H1 (cell line): ENCODE measurements around the gene NR1H2. TPM values are rescaled to one million over a fixed set of nuclear protein-coding genes. Genes with fewer than 3 reads are reported as not detected.
A peak's percentile ranks its signal among the peaks of the same experiment; 100 is the strongest.

Experiments used
- CTCF ChIA-PET: fragments of 300-600 bp; sonication (Branson Sonifier 250); formaldehyde crosslinking; loops from one replicate; lab custom pipeline; 2021; ENCODE audit not compliant: partially characterized antibody; lab: Charles Lee
- POLR2A ChIA-PET: fragments of 300-600 bp; sonication (Branson Sonifier 250); formaldehyde crosslinking; loops from one replicate; lab custom pipeline; 2021; ENCODE audit warnings: inconsistent platforms; ENCODE audit not compliant: partially characterized antibody; lab: Charles Lee
- DNase-seq, 2 experiments: peaks; one replicate each; pipeline versions ENCODE4 v3.0.0 to v3.0.0-alpha.2; 2010 to 2022; ENCODE audit warnings: low spot score in 2 of 2, low read depth in 1 of 2, mixed read lengths in 1 of 2
- FAIRE-seq: peaks from 2 replicates; lab custom pipeline; 2011; peaks lifted over from hg19 to GRCh38; lab: Jason Lieb, UNC
- H2AFZ ChIP-seq: 2 replicates; pipeline ENCODE4 v1.8.1; 2012; ENCODE audit warnings: low read length, inconsistent platforms
- H2AK5ac ChIP-seq: 2 replicates; pipeline ENCODE4 v1.6.1; 2013; ENCODE audit warnings: low read depth, low read length
- H2BK120ac ChIP-seq: replicated peaks from 2 replicates; pipeline ENCODE3; 2013; ENCODE audit warnings: low read depth, low read length, inconsistent platforms
- H2BK12ac ChIP-seq: 2 replicates; pipeline ENCODE4 v1.6.1; 2013; ENCODE audit warnings: low read depth, low read length
- H2BK15ac ChIP-seq: 2 replicates; pipeline ENCODE4 v1.6.1; 2013; ENCODE audit warnings: low read length
- H2BK20ac ChIP-seq: 2 replicates; pipeline ENCODE4 v1.6.1; 2013; ENCODE audit warnings: low read length
- H2BK5ac ChIP-seq: 2 replicates; pipeline ENCODE4 v1.6.1; 2013; ENCODE audit warnings: low read depth, low read length
- H3K14ac ChIP-seq: 2 replicates; pipeline ENCODE4 v1.6.1; 2013; ENCODE audit warnings: inconsistent platforms; ENCODE audit not compliant: insufficient read length
- H3K18ac ChIP-seq: 2 replicates; pipeline ENCODE4 v1.6.1; 2013; ENCODE audit warnings: low read length; ENCODE audit errors: extremely low read depth
- H3K23ac ChIP-seq: 2 replicates; pipeline ENCODE4 v1.6.1; 2013; ENCODE audit warnings: inconsistent platforms; ENCODE audit not compliant: insufficient read length
- H3K23me2 ChIP-seq: 2 replicates; pipeline ENCODE4 v1.6.1; 2013; ENCODE audit warnings: low read depth, low read length
- H3K27ac ChIP-seq: 2 replicates; pipeline ENCODE4 v1.6.1; 2011; ENCODE audit warnings: low read depth, low read length, inconsistent platforms
- H3K27me3 ChIP-seq, 4 experiments: replicated peaks in 1 of 4; 1 replicate in 1 of 4; 2 replicates in 3 of 4; pipeline versions ENCODE4 v1.6.1 to v1.8.1; 2011 to 2013; ENCODE audit warnings: low read length in 3 of 4, mild to moderate bottlenecking in 3 of 4, inconsistent platforms in 2 of 4, mixed read lengths in 2 of 4, moderate library complexity in 1 of 4; ENCODE audit not compliant: control insufficient read depth in 3 of 4, insufficient read depth in 3 of 4; ENCODE audit errors: extremely low read depth in 1 of 4
- H3K36me3 ChIP-seq, 4 experiments: 2 replicates each; pipeline versions ENCODE4 v1.6.1 to v1.8.1; 2011 to 2013; ENCODE audit warnings: mild to moderate bottlenecking in 4 of 4, low read length in 3 of 4, moderate library complexity in 2 of 4, control low read depth in 1 of 4, inconsistent platforms in 1 of 4; ENCODE audit not compliant: insufficient read depth in 4 of 4, control insufficient read depth in 2 of 4
- H3K4ac ChIP-seq: replicated peaks from 2 replicates; pipeline ENCODE3; 2013; ENCODE audit warnings: low read length, low read depth, mixed read lengths, inconsistent platforms; ENCODE audit not compliant: insufficient read length
- H3K4me1 ChIP-seq, 4 experiments: replicated peaks in 1 of 4; 1 replicate in 1 of 4; 2 replicates in 3 of 4; pipeline versions ENCODE4 v1.6.1 to v1.8.1; 2011 to 2013; ENCODE audit warnings: low read length in 3 of 4, inconsistent platforms in 2 of 4, mixed read lengths in 1 of 4; ENCODE audit not compliant: insufficient read depth in 4 of 4, control insufficient read depth in 3 of 4
- H3K4me2 ChIP-seq, 2 experiments: 2 replicates each; pipeline versions ENCODE4 v1.6.1 to v1.8.1; 2011 to 2013; ENCODE audit warnings: low read depth in 2 of 2, low read length in 2 of 2, control low read depth in 1 of 2, inconsistent platforms in 1 of 2, mild to moderate bottlenecking in 1 of 2; ENCODE audit not compliant: insufficient read depth in 1 of 2
- H3K4me3 ChIP-seq, 4 experiments: fragments of 200-600, 300-600 bp in 1 of 4; sonication (generic), shearing (Covaris generic), sonication (Bioruptor Twin) in 1 of 4; 2 replicates each; pipeline versions ENCODE4 v1.5.1 to v1.8.1; 2011 to 2016; ENCODE audit warnings: low read length in 4 of 4, low read depth in 3 of 4, control low read depth in 2 of 4, inconsistent platforms in 2 of 4, mild to moderate bottlenecking in 2 of 4, mixed read lengths in 1 of 4, moderate library complexity in 1 of 4; ENCODE audit not compliant: insufficient read depth in 2 of 4; ENCODE audit errors: extremely low read depth in 1 of 4
- H3K56ac ChIP-seq: replicated peaks from 2 replicates; pipeline ENCODE3; 2013; ENCODE audit warnings: low read depth, mild to moderate bottlenecking, mixed read lengths, low read length, inconsistent platforms; ENCODE audit not compliant: insufficient read length
- H3K79me1 ChIP-seq: 2 replicates; pipeline ENCODE4 v1.6.1; 2013; ENCODE audit warnings: low read depth, low read length, control low read depth
- H3K79me2 ChIP-seq, 2 experiments: 2 replicates each; pipeline versions ENCODE4 v1.6.1 to v1.8.1; 2012 to 2013; ENCODE audit warnings: low read length in 2 of 2, mild to moderate bottlenecking in 2 of 2, inconsistent platforms in 1 of 2; ENCODE audit not compliant: insufficient read depth in 2 of 2, control insufficient read depth in 1 of 2
- H3K9ac ChIP-seq, 4 experiments: replicated peaks in 1 of 4; 1 replicate in 1 of 4; 2 replicates in 3 of 4; pipeline versions ENCODE4 v1.6.1 to v1.8.1; 2011 to 2013; ENCODE audit warnings: low read depth in 3 of 4, low read length in 3 of 4, control low read depth in 2 of 4, mild to moderate bottlenecking in 2 of 4, moderate library complexity in 2 of 4, inconsistent platforms in 1 of 4; ENCODE audit errors: extremely low read depth in 1 of 4
- H3K9me3 ChIP-seq, 2 experiments: 2 replicates each; pipeline versions ENCODE4 v1.6.1 to v1.8.1; 2012 to 2013; ENCODE audit warnings: mild to moderate bottlenecking in 2 of 2, moderate library complexity in 2 of 2, control low read depth in 1 of 2, inconsistent platforms in 1 of 2, low read depth in 1 of 2, low read length in 1 of 2, mixed read lengths in 1 of 2; ENCODE audit not compliant: insufficient read depth in 2 of 2
- H4K20me1 ChIP-seq, 2 experiments: replicated peaks in 1 of 2; 2 replicates each; pipeline versions ENCODE3 to v1.8.1; 2011 to 2013; ENCODE audit warnings: inconsistent platforms in 2 of 2, low read length in 2 of 2, mild to moderate bottlenecking in 1 of 2; ENCODE audit not compliant: insufficient read depth in 2 of 2, control insufficient read depth in 1 of 2
- H4K5ac ChIP-seq: 2 replicates; pipeline ENCODE4 v1.6.1; 2013; ENCODE audit warnings: low read length, low read depth, mixed read lengths, inconsistent platforms; ENCODE audit not compliant: insufficient read length
- H4K8ac ChIP-seq: 2 replicates; pipeline ENCODE4 v1.8.0; 2013; ENCODE audit warnings: mild to moderate bottlenecking, moderate library complexity, low read length, inconsistent platforms; ENCODE audit not compliant: insufficient read depth; ENCODE audit errors: extremely low read depth
- H4K91ac ChIP-seq: replicated peaks from 2 replicates; pipeline ENCODE3; 2013; ENCODE audit warnings: low read length, mixed read lengths, inconsistent platforms; ENCODE audit not compliant: insufficient read length
- CBX5 ChIP-seq: fragments of 300-800, 300-1000 bp; sonication (generic); IDR thresholded peaks from 2 replicates; pipeline ENCODE4 v1.7.1; 2016; ENCODE audit warnings: antibody characterized with exemption, low read length, low read depth
- FOSL1 ChIP-seq: IDR thresholded peaks from 2 replicates; pipeline ENCODE4 v1.6.1; 2011; ENCODE audit warnings: mild to moderate bottlenecking, low read depth, low read length, moderate library complexity; ENCODE audit not compliant: insufficient read depth
- HDAC2 ChIP-seq, 2 experiments: fragments of 300-600 bp in 1 of 2; sonication (generic) in 1 of 2; IDR thresholded peaks; 2 replicates each; pipeline ENCODE4 v1.6.1; 2011 to 2012; ENCODE audit warnings: low read depth in 2 of 2, low read length in 2 of 2, mild to moderate bottlenecking in 2 of 2, moderate library complexity in 2 of 2, borderline replicate concordance in 1 of 2, inconsistent platforms in 1 of 2
- JUN ChIP-seq: IDR thresholded peaks from 2 replicates; pipeline ENCODE4 v1.6.1; 2011; ENCODE audit warnings: low read depth, mild to moderate bottlenecking, improper control_type of control experiment, low read length
- RBBP5 ChIP-seq: IDR thresholded peaks from 2 replicates; pipeline ENCODE4 v1.7.1; 2012; ENCODE audit warnings: low read depth, mild to moderate bottlenecking, inconsistent platforms, low read length, moderate library complexity, borderline replicate concordance
- TAF7 ChIP-seq: optimal IDR thresholded peaks from 2 replicates; pipeline ENCODE3; 2011; ENCODE audit warnings: low read depth, mild to moderate bottlenecking, inconsistent platforms, low read length, moderate library complexity, borderline replicate concordance
- TEAD4 ChIP-seq: IDR thresholded peaks from 2 replicates; pipeline ENCODE4 v1.6.1; 2012; ENCODE audit warnings: low read depth, low read length, inconsistent platforms, mixed read lengths
- WGBS, 2 experiments: shearing (Covaris generic) in 1 of 2; methylation state at CpG; one replicate each; pipeline versions ENCODE4 v1.1.6 to v1.1.7; 2013 to 2015; ENCODE audit warnings: low lambda C conversion rate in 2 of 2, mixed read lengths in 2 of 2, inconsistent platforms in 1 of 2, low coverage in 1 of 2, missing lambda C conversion rate in 1 of 2; ENCODE audit not compliant: insufficient replicate concordance in 2 of 2, insufficient coverage in 1 of 2, insufficient read length in 1 of 2; ENCODE audit errors: extremely low coverage in 1 of 2, missing lambda C conversion rate in 1 of 2; 5-methylcytosine and 5-hydroxymethylcytosine counted together
- polyA plus RNA-seq, 7 experiments: library from polyadenylated mRNA; depleted of rRNA in 3 of 7; stranded (reverse) in 5 of 7; unstranded in 2 of 7; fragments of >200 nt in 5 of 7; fragments of 200-250 nt in 2 of 7; gene quantifications; 1 replicate in 5 of 7; 2 replicates in 1 of 7; 4 replicates in 1 of 7; pipeline versions ENCODE4 v1.2.1 to v1.2.3, GENCODE V29; 2011 to 2013; ENCODE audit warnings: missing spikeins in 2 of 7, mixed read lengths in 2 of 7
- total RNA-seq: library from RNA; stranded (reverse); fragmentation: NEBNext Ultra II Directional; extraction: Animal tissue kit (Norgen Biotek cat#: 25700); gene quantifications from 2 replicates; pipeline ENCODE4 v1.2.1, GENCODE V29; 2021

The NR1H2 gene
- total and polyA plus RNA-seq, 2 of the 8 experiments (the other 6 are each of a cell fraction or from before 2014, with no cell fraction given) = 40.3 to 47.5 TPM

DNA sequence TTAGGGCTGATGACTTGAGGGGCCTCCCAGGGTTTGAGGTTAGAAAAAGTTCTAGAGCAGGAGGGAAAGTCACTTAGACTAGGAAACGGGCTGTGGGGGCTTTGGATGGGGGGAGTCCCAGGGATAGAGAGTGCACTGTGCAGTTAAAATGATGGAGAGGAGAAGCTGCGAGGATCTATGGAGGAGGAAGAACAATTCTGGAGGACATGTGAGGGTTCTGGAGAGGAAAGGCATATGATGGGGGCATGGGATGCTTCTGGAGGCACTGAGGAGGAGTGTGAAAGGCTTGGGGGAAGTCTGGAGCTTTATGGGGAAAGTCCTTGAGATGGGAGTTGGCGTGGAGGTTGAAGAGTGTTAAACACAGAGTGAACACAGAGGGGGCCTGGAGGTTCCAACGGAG lies 49.2 kb upstream of the NR1H2 start:
- POLR2A ChIA-PET = interaction anchor here (2.2 to 3.9 kb wide), 2 partner anchors 12 to 15 kb away, joined by 21 to 46 read pairs; no protein-coding TSS in a partner anchor
- peak overlapping the region in 2 of 4 experiments; percentile 53 to 68; a peak in 4 of 8 replicates for H3K4me3 ChIP-seq

More for the DNA sequence above, 49.2 kb upstream of the NR1H2 start:
- DNase-seq (no peak), FAIRE-seq (no peak)
- peaks cover 3 to 9% of the 10 kb centered on the region in 2 experiments; a peak in 2 of 4 replicates for H3K79me2 ChIP-seq
- H2BK20ac ChIP-seq = no peak overlapping the region
- peaks cover 21 to 24% of the 10 kb centered on the region in 2 experiments for H4K20me1 ChIP-seq
- H3K9ac ChIP-seq = no peak overlapping the region
- no peak overlapping the region for H3K56ac ChIP-seq
- H2BK120ac ChIP-seq = no peak overlapping the region
- peaks cover 30% of the 10 kb centered on the region; the same call in 1 of the 2 replicates for H3K23me2 ChIP-seq
- H3K18ac ChIP-seq = no peak overlapping the region
- H3K27me3 ChIP-seq = peaks cover 5 to 15% (median 12%) of the 10 kb centered on the region in 4 experiments; a peak in 6 of 7 replicates
- TF ChIP-seq HDAC2 (IDR thresholded peaks at IDR 0.05; ENCODE audit: borderline replicate concordance in 1 of 2, low read depth in 2 of 2, low read length in 2 of 2) (no peak), FOSL1 (no peak), CBX5 (no peak), TEAD4 (no peak), TAF7 (no peak), RBBP5 (no peak), JUN (no peak)
- H3K9me3 ChIP-seq = no peaks in the 10 kb centered on the region
- peak overlapping the region; percentile 89 to 91 for H3K4me2 ChIP-seq
- no peak overlapping the region for H2AFZ ChIP-seq
- no peak overlapping the region for H2BK12ac ChIP-seq
- no peak overlapping the region for H3K4ac ChIP-seq
- H4K5ac ChIP-seq = no peak overlapping the region
- 77% methylated on average over 3 of the region's 4 CpGs; no CpG with 5 or more reads in 1 of the 2 experiments for WGBS, 2 experiments
- H4K8ac ChIP-seq = no peak overlapping the region
- H3K4me1 ChIP-seq = peaks cover 2 to 26% (median 12%) of the 10 kb centered on the region in 4 experiments
- no peak overlapping the region for H3K23ac ChIP-seq
- no peak overlapping the region for H3K14ac ChIP-seq
- H3K27ac ChIP-seq = no peak overlapping the region
- CTCF ChIA-PET = interaction anchor here (0.6 to 3.0 kb wide), 5 partner anchors 11 to 230 kb away, joined by 3 to 10 read pairs (median 3); no protein-coding TSS in a partner anchor
- no peak overlapping the region for H4K91ac ChIP-seq
- peaks cover 3 to 7% (median 5%) of the 10 kb centered on the region in 4 experiments; a peak in 4 of 8 replicates for H3K36me3 ChIP-seq
- H2BK5ac ChIP-seq = no peak overlapping the region
- H2BK15ac ChIP-seq = no peak overlapping the region
- H2AK5ac ChIP-seq = no peak overlapping the region
- peaks cover 6% of the 10 kb centered on the region; the same call in 1 of the 2 replicates for H3K79me1 ChIP-seq
